Epithelial cell of esophagus (primary cell): ENCODE data around the gene PFKL.

Experiments used
- DNase-seq: peaks from one replicate; pipeline ENCODE4 v3.0.0; 2010; ENCODE audit warnings: low read depth
- H3K4me3 ChIP-seq: 2 replicates; pipeline ENCODE4 v1.5.1; 2011; ENCODE audit warnings: mild to moderate bottlenecking, low read length, control low read depth
- CTCF ChIP-seq: IDR thresholded peaks from 2 replicates; pipeline ENCODE4 v1.5.1; 2011; ENCODE audit warnings: low read depth, mild to moderate bottlenecking, low read length, control low read depth, inconsistent platforms; ENCODE audit not compliant: insufficient read depth; ENCODE audit errors: missing control alignments

The PFKL gene

GRCh38 chr21:44299458-44300261 is at the start of gene PFKL:
TSS of gene PFKL (plus strand) at chr21:44300053. CDS start at chr21:44300106, 53 bp downstream.
- peak within 1 kb of the TSS; percentile 73 for H3K4me3 ChIP-seq
- peak; percentile 59 for DNase-seq
- TF ChIP-seq CTCF = no peak

GRCh38 chr21:44253832-44254710 is 45.8 kb upstream of the PFKL start:
- no peak overlapping the region for H3K4me3 ChIP-seq
- no peak for DNase-seq
- no peak for TF ChIP-seq CTCF

- no peak for TF ChIP-seq CTCF
- no peak for DNase-seq
- H3K4me3 ChIP-seq = no peak overlapping the region
Measured at GRCh38 chr21:44255511-44255981, 44.3 kb upstream of the PFKL start.

- no peak for DNase-seq
- no peak for TF ChIP-seq CTCF
- no peak overlapping the region for H3K4me3 ChIP-seq
Measured at GRCh38 chr21:44258056-44258725, 41.7 kb upstream of the PFKL start.

GRCh38 chr21:44259082-44259705 is 40.7 kb upstream of the PFKL start:
- H3K4me3 ChIP-seq = no peak overlapping the region
- no peak for DNase-seq
- no peak for TF ChIP-seq CTCF

GRCh38 chr21:44260066-44260465 is 39.8 kb upstream of the PFKL start:
- DNase-seq = no peak
- no peak for TF ChIP-seq CTCF
- no peak overlapping the region for H3K4me3 ChIP-seq
